ENCODE data around the gene DPYD.

The DPYD gene

DNA sequence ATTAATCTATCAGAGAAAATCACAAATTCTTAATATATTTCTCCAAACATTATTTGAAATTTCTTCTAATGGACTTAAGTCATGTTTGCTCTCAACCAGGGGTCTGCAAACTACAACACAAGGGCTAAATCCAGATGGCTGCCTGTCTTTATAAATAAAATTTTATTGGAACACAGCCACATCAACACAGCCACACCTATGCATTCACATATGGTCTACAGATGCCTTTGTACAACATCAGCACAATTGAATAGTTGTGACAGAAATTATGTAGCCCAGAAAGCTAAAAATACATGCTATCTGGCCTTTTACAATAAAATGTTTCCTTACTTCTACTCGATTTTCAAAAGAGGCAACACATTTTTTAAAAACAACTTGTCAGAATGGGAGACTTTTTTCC is 103.9 kb downstream of the DPYD start:
- TF ChIP-seq, protein P1, sequence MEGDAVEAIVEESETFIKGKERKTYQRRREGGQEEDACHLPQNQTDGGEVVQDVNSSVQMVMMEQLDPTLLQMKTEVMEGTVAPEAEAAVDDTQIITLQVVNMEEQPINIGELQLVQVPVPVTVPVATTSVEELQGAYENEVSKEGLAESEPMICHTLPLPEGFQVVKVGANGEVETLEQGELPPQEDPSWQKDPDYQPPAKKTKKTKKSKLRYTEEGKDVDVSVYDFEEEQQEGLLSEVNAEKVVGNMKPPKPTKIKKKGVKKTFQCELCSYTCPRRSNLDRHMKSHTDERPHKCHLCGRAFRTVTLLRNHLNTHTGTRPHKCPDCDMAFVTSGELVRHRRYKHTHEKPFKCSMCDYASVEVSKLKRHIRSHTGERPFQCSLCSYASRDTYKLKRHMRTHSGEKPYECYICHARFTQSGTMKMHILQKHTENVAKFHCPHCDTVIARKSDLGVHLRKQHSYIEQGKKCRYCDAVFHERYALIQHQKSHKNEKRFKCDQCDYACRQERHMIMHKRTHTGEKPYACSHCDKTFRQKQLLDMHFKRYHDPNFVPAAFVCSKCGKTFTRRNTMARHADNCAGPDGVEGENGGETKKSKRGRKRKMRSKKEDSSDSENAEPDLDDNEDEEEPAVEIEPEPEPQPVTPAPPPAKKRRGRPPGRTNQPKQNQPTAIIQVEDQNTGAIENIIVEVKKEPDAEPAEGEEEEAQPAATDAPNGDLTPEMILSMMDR (IDR thresholded peaks at IDR 0.05; ENCODE audit: low read depth, low read length, missing control alignments), result no peak
- H3K4me3 ChIP-seq (replicated peaks; ENCODE audit: low read depth, low read length), result no peak overlapping the region
- DNase-seq (ENCODE audit: extremely low read depth, low read depth), result peak; percentile 21

DNA sequence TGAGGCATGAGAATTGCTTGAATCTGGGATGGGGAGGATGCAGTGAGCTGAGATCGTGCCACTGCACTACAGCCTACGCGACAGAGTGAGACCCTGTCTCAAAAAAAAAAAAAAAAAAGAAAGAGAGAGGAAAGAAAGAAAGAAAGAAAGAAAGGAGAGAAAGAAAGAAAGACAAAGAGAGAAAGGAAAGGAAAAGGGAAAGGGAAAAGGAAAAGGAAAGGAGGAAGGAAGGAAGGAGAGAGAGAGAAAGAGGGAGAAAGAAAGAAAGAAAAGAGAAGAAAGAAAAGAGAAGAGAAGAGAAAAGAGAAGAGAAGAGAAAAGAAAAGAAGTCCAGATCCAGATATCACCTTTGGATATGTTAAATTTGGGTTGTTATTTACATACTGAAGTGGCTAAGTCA is 106.0 kb downstream of the DPYD start:
- no peak overlapping the region for H3K4me3 ChIP-seq (replicated peaks; ENCODE audit: low read depth, low read length)
- TF ChIP-seq, protein P1 (IDR thresholded peaks at IDR 0.05; ENCODE audit: low read depth, low read length, missing control alignments), result no peak
- no peak for DNase-seq (ENCODE audit: extremely low read depth, low read depth)

DNA sequence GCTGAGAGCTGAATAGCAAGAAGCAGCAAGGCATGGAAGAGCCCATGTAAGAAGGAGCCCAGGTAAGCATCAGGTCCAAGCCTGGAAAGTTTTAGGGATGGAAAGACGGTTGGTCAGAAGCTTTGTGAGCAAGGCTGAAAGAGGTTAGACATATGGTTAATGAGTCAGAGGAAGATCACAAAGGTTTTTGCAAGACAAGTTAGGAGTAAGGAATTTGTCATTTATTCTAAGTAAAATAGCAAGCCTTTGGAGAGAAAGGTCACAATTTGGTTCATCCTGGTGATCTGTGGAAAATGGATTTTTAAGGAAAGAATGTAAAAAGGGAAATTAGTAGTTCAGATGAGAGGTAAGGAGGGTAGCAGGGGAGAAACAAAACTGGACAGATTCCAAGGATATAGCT is 106.7 kb downstream of the DPYD start:
- TF ChIP-seq, protein P1 (IDR thresholded peaks at IDR 0.05; ENCODE audit: low read depth, low read length, missing control alignments), result no peak
- H3K4me3 ChIP-seq (replicated peaks; ENCODE audit: low read depth, low read length), result no peak overlapping the region
- peak; percentile 10 for DNase-seq (ENCODE audit: extremely low read depth, low read depth)

DNA sequence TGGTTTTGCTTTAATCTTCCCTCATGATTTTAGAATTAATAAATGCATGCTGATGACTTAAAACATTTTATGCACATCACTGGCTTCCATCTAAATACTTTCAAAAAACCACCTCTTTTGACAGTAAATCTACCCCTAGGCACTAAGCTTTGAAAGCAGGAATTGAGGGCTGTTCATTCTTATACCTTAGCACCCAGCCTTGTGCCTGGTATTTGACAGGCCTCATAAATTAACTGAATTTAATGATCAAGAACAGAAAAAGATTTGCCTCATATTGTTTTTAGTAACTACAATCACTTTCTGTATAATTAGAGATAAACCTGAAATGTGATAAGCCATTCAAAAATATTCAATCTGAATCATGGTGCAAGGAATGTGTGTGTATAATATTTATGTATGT is 108.8 kb downstream of the DPYD start:
- DNase-seq (ENCODE audit: extremely low read depth, low read depth), result no peak
- no peak overlapping the region for H3K4me3 ChIP-seq (replicated peaks; ENCODE audit: low read depth, low read length)
- TF ChIP-seq, protein P1 (IDR thresholded peaks at IDR 0.05; ENCODE audit: low read depth, low read length, missing control alignments), result no peak

DNA sequence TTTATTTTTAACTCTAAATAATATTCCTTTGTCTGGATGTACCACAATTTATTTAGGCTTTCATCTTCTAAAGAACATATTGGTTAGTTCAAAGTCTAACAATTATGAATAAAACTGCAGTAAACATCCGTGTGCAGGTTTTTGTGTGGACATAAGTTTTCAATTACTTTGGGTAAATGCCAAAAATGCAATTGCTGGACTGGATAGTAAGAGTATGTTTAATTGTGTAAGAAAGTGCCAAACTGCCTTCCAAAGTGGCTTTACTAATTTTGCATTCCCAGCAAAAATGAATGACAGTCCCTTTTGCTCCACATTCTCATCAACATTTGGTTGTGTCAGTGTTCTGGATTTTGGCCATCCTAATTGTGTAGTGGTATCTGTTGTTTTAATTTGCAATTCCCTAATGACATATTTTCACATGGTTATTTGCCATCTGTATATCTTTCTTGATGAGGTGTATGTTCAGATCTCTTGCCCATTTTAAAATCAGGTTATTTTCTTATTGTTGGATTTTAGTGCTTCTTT is 113.8 kb downstream of the DPYD start:
- TF ChIP-seq, protein P1 (IDR thresholded peaks at IDR 0.05; ENCODE audit: low read depth, low read length, missing control alignments), result no peak
- peak; percentile 38 for DNase-seq (ENCODE audit: extremely low read depth, low read depth)
- no peak overlapping the region for H3K4me3 ChIP-seq (replicated peaks; ENCODE audit: low read depth, low read length)

DNA sequence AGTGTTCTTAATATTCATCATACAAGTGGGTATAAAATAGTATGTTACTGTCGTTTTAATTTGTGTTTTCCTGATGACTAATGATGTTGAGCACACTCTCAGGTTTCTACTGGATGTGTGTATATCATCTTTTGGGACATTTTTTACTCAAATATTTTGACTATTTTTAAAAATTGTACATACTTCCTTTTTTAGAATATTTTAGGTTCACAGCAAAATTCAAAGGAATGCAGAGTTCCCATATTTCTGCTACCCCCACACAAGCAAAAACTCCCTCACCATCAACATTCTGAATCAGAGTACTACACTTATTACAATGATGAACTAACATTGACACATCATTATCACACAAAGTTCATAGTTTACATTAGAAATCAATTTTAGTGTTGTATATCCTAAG is 114.5 kb downstream of the DPYD start:
- H3K4me3 ChIP-seq (replicated peaks; ENCODE audit: low read depth, low read length), result no peak overlapping the region
- DNase-seq (ENCODE audit: extremely low read depth, low read depth), result no peak
- TF ChIP-seq, protein P1 (IDR thresholded peaks at IDR 0.05; ENCODE audit: low read depth, low read length, missing control alignments), result no peak

DNA sequence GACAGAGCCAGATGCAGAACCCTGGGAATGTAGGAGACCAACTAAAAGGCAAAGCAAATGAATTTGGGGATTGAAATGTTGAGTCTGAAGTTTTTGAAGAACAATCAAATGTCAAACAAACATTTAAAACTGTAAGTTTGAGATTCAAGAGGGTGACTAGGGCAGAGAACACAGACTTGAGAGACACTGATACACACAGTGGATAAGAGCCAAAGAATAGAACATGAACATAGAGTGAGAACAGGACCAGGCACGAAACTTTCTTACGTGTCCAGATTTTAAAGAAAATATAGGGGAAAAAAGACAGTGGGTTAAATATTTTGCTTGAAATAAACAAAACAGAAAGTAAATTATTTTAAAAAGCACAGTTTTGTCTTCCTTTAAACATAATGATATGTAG is 115.7 kb downstream of the DPYD start:
- no peak for DNase-seq (ENCODE audit: extremely low read depth, low read depth)
- no peak overlapping the region for H3K4me3 ChIP-seq (replicated peaks; ENCODE audit: low read depth, low read length)
- TF ChIP-seq, protein P1 (IDR thresholded peaks at IDR 0.05; ENCODE audit: low read depth, low read length, missing control alignments), result no peak

Data from HFF-Myc (cell line).